Measurements from ENCODE around the gene NDP. TPM values are rescaled to one million over a fixed set of nuclear protein-coding genes. Genes with fewer than 3 reads are reported as not detected.

Gene NDP
- total and polyA plus RNA-seq, 2 donors from 2014 or later, result not detected

DNA sequence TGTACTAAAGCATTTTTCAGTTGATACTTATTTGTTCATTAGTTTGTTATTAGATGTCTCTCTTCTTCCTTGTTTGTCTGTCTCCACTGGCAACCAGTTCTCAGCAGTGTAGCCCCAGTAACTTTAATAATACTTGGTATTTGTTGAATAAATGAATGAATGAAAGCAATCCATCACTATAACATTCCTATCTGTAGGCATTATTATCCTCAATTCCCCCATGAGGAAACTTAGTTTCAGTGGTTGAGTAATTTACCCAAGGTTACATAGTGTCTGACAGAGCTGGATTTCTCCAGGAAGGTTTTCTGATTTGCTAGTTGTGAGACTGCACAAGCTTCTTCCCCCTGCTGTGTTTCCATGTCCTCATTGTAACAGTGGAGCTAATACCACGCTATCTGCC lies 63.2 kb downstream of the NDP start:
- DNase-seq (no peak), FAIRE-seq (no peak)
- Histone ChIP-seq H3K4me1 (ENCODE audit: control insufficient read depth in 2 of 3, insufficient read depth in 2 of 3, low read depth in 1 of 3, low read length in 3 of 3) (no peaks in the 10 kb centered on the region), H3K4me3 (ENCODE audit: low read length in 3 of 3) (no peak overlapping the region), H3K9ac (ENCODE audit: low read length in 3 of 3) (no peak overlapping the region), H3K27me3 (ENCODE audit: control insufficient read depth, insufficient read depth, low read length) (peaks cover 3% of the 10 kb centered on the region), H3K27ac (ENCODE audit: low read depth in 2 of 2, low read length in 2 of 2) (no peak overlapping the region), H3K36me3 (ENCODE audit: control insufficient read depth in 2 of 3, insufficient read depth in 3 of 3, low read length in 3 of 3) (no peaks in the 10 kb centered on the region), H3K9me3 (ENCODE audit: control insufficient read depth in 2 of 3, insufficient read depth in 1 of 3, low read length in 3 of 3) (no peaks in the 10 kb centered on the region)
- TF ChIP-seq, protein P1, sequence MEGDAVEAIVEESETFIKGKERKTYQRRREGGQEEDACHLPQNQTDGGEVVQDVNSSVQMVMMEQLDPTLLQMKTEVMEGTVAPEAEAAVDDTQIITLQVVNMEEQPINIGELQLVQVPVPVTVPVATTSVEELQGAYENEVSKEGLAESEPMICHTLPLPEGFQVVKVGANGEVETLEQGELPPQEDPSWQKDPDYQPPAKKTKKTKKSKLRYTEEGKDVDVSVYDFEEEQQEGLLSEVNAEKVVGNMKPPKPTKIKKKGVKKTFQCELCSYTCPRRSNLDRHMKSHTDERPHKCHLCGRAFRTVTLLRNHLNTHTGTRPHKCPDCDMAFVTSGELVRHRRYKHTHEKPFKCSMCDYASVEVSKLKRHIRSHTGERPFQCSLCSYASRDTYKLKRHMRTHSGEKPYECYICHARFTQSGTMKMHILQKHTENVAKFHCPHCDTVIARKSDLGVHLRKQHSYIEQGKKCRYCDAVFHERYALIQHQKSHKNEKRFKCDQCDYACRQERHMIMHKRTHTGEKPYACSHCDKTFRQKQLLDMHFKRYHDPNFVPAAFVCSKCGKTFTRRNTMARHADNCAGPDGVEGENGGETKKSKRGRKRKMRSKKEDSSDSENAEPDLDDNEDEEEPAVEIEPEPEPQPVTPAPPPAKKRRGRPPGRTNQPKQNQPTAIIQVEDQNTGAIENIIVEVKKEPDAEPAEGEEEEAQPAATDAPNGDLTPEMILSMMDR (IDR thresholded peaks at IDR 0.05; ENCODE audit: borderline replicate concordance, extremely low read depth, insufficient read depth), result no peak
- intact Hi-C loops (cut with DNase I), result no loop called here

- peak; percentile 56 for FAIRE-seq
- intact Hi-C loops (cut with DNase I), result no loop called here
These were observed 64.0 kb downstream of the NDP start for GRCh38 chrX:43909141-43909540.

DNA sequence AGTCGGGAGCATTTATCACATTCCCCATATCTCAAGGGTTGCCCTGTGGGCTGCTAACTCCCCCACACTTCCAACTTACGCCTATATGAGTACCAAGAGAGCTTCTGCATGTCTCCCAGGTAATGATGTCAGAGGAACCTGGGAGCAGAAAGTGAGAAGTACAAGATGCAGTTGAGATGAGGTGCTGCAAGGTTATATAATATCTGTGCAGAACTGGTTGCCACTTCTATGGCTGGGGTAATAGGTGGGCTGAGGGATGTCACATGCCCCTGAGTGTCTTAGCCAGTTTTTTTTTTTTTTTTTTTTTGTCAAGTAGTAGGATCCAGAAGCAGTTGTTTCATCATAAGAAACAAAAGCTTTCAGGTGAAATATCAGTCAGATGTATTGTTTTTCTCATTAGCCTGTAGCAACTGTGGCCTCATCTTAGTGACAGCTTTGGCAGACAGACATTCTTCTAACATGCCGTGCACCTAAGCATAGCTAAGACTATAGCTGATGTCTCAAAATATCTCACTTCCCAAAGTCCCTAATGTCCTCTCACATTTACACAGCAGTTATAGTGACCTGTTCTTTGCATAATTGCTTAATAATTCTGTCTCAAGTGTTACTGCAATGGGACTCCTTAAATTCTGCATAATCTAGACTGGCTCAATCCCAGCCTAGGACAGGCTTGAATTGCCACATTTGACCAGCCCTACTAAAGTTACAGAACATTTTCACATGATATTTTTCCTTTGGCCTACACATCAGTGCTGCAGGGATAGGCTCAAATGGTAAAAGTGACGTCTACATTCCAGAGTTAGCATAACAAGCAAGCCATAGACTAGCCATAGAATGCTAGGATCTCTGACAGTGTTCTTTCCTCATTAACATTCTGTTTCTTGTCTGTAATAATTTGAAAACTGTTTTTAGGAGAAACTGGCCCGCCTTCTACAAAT lies 73.0 kb downstream of the NDP start:
- no peak for FAIRE-seq

More at GRCh38 chrX:43909141-43909540, 64.0 kb downstream of the NDP start:
- no peak for DNase-seq
- Histone ChIP-seq H3K4me3 (ENCODE audit: low read length in 3 of 3) (no peak overlapping the region), H3K4me1 (ENCODE audit: control insufficient read depth in 2 of 3, insufficient read depth in 2 of 3, low read depth in 1 of 3, low read length in 3 of 3) (no peaks in the 10 kb centered on the region), H3K36me3 (ENCODE audit: control insufficient read depth in 2 of 3, insufficient read depth in 3 of 3, low read length in 3 of 3) (no peaks in the 10 kb centered on the region), H3K9ac (ENCODE audit: low read length in 3 of 3) (no peak overlapping the region), H3K9me3 (ENCODE audit: control insufficient read depth in 2 of 3, insufficient read depth in 1 of 3, low read length in 3 of 3) (no peaks in the 10 kb centered on the region), H3K27me3 (ENCODE audit: control insufficient read depth, insufficient read depth, low read length) (peaks cover 4% of the 10 kb centered on the region), H3K27ac (ENCODE audit: low read depth in 2 of 2, low read length in 2 of 2) (no peak overlapping the region)
- TF ChIP-seq, protein P1 (IDR thresholded peaks at IDR 0.05; ENCODE audit: borderline replicate concordance, extremely low read depth, insufficient read depth), result no peak

More for the DNA sequence above, 73.0 kb downstream of the NDP start:
- Histone ChIP-seq H3K27ac (ENCODE audit: low read depth in 2 of 2, low read length in 2 of 2) (no peak overlapping the region), H3K27me3 (ENCODE audit: control insufficient read depth, insufficient read depth, low read length) (peaks cover 2% of the 10 kb centered on the region), H3K4me1 (ENCODE audit: control insufficient read depth in 2 of 3, insufficient read depth in 2 of 3, low read depth in 1 of 3, low read length in 3 of 3) (peaks cover 0 to 6% (median 0%) of the 10 kb centered on the region in 3 donors), H3K4me3 (ENCODE audit: low read length in 3 of 3) (no peak overlapping the region), H3K9ac (ENCODE audit: low read length in 3 of 3) (no peak overlapping the region), H3K36me3 (ENCODE audit: control insufficient read depth in 2 of 3, insufficient read depth in 3 of 3, low read length in 3 of 3) (no peaks in the 10 kb centered on the region), H3K9me3 (ENCODE audit: control insufficient read depth in 2 of 3, insufficient read depth in 1 of 3, low read length in 3 of 3) (no peaks in the 10 kb centered on the region)
- intact Hi-C loops (cut with DNase I), result no loop called here
- no peak for DNase-seq
- TF ChIP-seq, protein P1 (IDR thresholded peaks at IDR 0.05; ENCODE audit: borderline replicate concordance, extremely low read depth, insufficient read depth), result no peak

Other genes starting within 250 kb of the NDP start
- 58.5 TPM for gene MAOB, start 90.9 kb downstream of the NDP start, total RNA-seq
- gene MAOB, start 90.9 kb downstream of the NDP start, polyA plus RNA-seq (ENCODE audit: insufficient read depth, low read depth, low replicate concordance), result 91.8 TPM

All from kidney (tissue), 14 donors.